Endometrium (tissue), 2 donors: ENCODE results near the gene ANKRD29.
"Not testable (repeated sequence)": the region's sequence is repeated elsewhere in the genome, so short reads cannot be mapped to it uniquely, and the experiment has no call there.

Experiments used
- FAIRE-seq: peaks from 2 replicates; lab custom pipeline; 2012; peaks lifted over from hg19 to GRCh38; lab: Jason Lieb, UNC
- donor health status: control.
- donor health status: control.

The ANKRD29 gene

GRCh38 chr18:23614891-23615290, 47.8 kb downstream of the ANKRD29 start:
- no peak for FAIRE-seq

DNA sequence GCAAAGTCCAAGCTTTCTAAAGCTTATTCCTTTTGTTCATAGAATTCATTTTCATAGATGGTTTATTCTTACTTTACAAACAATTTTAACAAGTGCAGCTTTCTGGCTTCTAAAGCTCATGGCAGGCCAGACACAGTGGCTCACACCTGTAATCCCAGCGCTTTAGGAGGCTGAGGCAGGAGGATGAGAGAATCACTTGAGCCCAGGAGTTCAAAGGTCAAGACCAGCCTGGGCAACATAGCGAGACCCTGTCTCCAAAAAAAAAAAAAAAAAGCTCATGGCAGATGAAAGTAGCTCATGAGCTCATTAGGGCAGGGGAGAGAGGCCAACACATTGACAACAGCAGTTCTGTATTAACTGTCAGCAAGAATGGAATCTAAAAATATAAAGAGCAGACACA, 48.3 kb downstream of the ANKRD29 start:
- FAIRE-seq: no peak

GRCh38 chr18:23613091-23613475, 49.6 kb downstream of the ANKRD29 start:
- FAIRE-seq: not testable (repeated sequence)

- FAIRE-seq: no peak
Measured at GRCh38 chr18:23612434-23613090, 50.1 kb downstream of the ANKRD29 start.

GRCh38 chr18:23609390-23610023, 53.2 kb downstream of the ANKRD29 start:
- no peak for FAIRE-seq

DNA sequence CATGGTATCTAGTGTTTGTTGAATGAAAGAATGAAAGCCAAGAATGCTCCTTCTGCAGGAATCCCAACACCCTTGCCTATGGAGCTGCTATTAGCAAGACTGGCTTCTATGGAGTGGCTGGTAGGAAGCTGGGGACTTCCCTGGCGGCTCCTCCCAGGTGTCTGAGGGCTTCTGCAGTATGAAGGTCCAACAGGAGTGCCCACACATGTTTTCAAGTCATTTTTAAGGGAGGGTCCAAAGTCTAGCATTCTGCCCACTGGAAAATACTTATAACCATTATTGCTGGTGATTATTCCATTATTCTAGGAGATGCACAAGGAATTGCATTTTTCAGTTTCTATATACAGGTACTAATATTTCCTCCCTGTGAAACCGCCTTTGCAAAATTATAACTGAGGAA, 54.5 kb downstream of the ANKRD29 start:
- FAIRE-seq: no peak

DNA sequence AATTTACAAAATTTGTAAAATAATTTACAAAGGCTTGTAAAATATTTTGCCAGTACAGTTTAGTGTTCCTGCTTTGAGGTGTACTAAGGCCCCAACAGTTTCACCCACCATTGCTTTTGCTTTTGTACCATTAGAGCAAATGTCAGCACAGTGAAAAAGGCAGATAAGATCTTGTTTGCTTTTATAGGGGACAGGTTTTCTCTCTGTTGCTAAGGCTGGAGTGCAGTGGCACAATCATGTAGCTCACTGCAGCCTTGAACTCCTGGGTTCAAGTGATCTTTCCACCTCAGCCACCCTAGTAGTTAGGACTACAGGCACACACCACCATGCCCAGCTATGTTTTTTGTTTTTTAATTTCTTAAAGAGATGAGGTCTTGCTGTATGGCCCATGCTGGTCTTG, 56.8 kb downstream of the ANKRD29 start:
- FAIRE-seq: no peak

DNA sequence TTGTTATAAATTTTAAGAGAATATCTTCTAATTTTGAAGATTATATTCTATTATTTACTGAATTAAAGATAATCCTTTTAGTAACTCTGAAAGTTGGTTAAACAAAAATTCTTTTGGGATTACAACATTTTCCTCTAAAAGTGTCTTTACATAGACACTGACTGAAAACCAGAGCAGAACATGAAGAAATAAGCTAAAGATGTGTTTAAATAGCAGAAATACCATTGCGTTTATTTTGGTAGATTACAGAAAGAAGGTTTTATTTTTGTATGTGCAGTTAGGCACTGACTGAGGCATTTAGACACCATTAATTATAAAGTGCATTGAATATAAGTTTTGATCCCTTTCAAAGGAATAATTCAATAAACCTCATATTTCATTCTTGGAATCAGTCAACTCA, 62.9 kb downstream of the ANKRD29 start:
- FAIRE-seq: no peak

DNA sequence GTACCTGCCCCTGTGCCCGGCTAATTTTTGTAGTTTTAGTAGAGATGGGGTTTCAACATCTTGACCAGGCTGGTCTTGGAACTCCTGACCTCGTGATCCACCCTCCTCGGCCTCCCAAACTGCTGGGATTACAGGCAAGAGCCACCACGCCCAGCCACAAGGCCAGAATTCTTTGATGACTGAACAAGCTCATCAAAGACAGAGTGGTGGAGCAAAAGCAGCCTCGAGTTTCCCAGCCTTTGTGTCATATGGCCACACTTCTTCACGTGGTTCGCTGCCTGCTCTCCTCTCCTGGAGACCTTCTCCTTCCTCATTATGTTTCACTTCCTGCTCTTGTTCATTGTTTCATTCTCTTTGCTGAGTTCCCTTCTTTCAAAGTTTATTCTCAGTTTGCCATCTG, 66.5 kb downstream of the ANKRD29 start:
- FAIRE-seq: no peak

DNA sequence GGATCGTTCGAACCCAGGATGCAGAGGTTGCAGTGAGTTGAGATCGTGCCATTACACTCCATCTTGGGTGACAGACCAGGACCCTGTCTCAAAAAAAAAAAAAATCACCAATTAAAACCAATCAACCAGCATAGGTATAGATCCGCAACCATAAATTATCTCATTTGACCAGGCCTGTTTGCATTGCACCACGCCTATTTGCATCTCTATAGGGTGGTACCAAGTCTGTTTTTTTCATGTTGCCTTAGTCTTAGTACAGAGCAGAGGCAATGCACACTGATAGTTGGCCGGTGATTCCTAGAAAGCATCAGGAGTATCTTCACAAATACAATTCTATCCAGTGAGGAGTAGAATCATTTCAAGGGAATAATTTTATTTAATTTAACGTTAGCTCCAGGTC, 67.1 kb downstream of the ANKRD29 start:
- no peak for FAIRE-seq

GRCh38 chr18:23593720-23594119, 69.0 kb downstream of the ANKRD29 start:
- no peak for FAIRE-seq

GRCh38 chr18:23592911-23593310, 69.8 kb downstream of the ANKRD29 start:
- no peak for FAIRE-seq

- FAIRE-seq: no peak
Measured at GRCh38 chr18:23591011-23591410, 71.7 kb downstream of the ANKRD29 start.

DNA sequence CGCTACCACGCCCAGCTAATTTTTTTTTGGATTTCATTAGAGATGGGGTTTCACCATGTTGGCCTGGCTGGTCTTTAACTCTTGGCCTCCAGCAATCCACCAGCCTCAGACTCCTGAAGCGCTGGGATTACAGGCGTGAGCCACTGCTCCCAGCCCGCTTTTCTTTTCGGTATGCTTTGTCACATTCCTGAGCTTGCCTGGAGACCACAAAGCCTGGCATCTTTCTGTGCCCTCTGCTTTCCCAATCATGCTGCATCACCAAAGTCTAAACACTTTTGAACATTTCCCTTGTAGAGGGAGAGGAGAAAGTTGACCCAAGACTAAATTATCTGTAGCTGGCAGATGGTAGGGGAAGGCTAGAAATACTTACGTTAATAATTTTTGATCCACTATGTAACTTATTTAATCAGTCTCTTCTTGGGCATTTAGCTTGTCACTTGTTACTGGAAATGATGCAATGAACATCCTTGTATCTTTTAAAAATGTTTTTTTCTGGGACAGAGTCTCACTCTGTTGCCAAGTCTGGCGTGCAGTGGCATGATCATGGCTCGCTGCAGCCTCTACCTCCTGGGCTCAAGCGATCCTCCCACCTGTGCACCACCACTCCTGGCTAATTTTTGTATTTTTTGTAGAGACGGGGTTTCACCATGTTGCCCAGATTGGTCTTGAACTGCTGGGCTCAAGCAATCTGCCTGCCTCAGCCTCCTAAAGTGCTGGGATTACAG, 73.7 kb downstream of the ANKRD29 start:
- no peak for FAIRE-seq

DNA sequence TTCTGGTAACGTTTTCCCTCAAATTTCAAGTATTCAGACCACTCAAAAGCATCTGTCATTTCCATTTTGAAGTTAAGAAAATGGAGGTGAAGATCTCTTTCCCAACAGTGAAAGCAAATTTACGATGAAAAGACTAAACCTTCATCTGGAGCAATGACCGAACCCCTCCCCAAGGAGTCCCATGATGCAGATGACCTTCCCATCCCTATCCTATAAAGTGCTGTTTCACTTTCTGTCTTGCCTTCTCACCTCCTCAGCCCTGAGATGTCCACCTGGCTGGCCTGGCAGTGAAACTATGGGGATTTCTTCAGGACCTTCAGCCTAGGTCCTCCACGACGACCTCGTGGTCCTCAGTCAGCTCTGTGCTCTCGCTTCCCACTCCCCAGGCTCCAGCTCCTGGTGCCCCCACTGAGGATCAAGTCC, 75.5 kb downstream of the ANKRD29 start:
- no peak for FAIRE-seq

- no peak for FAIRE-seq
Measured at GRCh38 chr18:23586249-23587196, 76.2 kb downstream of the ANKRD29 start, which contains the start of gene NPC1. NPC1 (minus strand) TSS chr18:23586506; CDS start chr18:23586343, 163 bp downstream.

DNA sequence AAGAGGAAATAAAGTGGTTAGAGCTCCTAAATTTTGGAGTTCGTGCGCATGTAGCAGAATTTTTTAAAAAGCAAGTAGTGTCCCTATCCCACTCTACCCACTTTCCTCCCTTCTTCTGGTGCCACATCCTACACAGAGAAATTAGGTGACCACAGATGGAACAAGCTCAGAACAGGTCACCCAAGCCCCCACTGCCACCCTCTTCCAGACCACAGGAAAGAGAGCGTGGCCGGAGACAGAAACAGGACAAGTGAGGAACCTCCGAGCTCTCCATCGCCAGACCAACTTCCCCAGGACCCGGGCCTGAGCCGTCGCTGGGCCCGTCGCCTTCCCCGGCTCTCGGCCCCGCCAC, 76.8 kb downstream of the ANKRD29 start:
- no peak for FAIRE-seq

- no peak for FAIRE-seq
Measured at GRCh38 chr18:23585007-23585871, 77.5 kb downstream of the ANKRD29 start.

- no peak for FAIRE-seq
Measured at GRCh38 chr18:23584019-23584983, 78.4 kb downstream of the ANKRD29 start.
